Neural cell (in vitro differentiated cells): ENCODE data around the gene FLVCR1. TPM values are rescaled to one million over a fixed set of nuclear protein-coding genes. Genes with fewer than 3 reads are reported as not detected.
"Not testable (repeated sequence)": the region's sequence is repeated elsewhere in the genome, so short reads cannot be mapped to it uniquely, and the experiment has no call there.

Experiments used
- H2AFZ ChIP-seq: fragments of 200-600, 300-800 bp; sonication (generic), shearing (Covaris generic); 2 replicates; pipeline ENCODE4 v1.6.0; 2014; ENCODE audit warnings: low read depth, mild to moderate bottlenecking, antibody characterized with exemption, low read length, moderate library complexity
- H3F3A ChIP-seq: fragments of 200-600 bp; shearing (Covaris generic); 2 replicates; pipeline ENCODE4 v1.6.1; 2016; ENCODE audit warnings: mild to moderate bottlenecking, moderate library complexity, mixed read lengths, antibody characterized with exemption, low read length; ENCODE audit not compliant: insufficient read depth, poor library complexity, severe bottlenecking
- H3K27ac ChIP-seq: fragments of 200-600, 300-800 bp; sonication (generic), shearing (Covaris generic); 2 replicates; pipeline ENCODE4 v1.5.1; 2014; ENCODE audit warnings: mild to moderate bottlenecking, low read length, moderate library complexity
- H3K27me3 ChIP-seq: fragments of 300-800, 200-600 bp; sonication (generic), shearing (Covaris generic); 2 replicates; pipeline ENCODE4 v1.6.0; 2014; ENCODE audit warnings: mild to moderate bottlenecking, low read depth, low read length, moderate library complexity; ENCODE audit not compliant: insufficient read depth
- H3K36me3 ChIP-seq: fragments of 300-800, 200-600 bp; sonication (generic), shearing (Covaris generic); 2 replicates; pipeline ENCODE4 v1.5.1; 2014; ENCODE audit warnings: mild to moderate bottlenecking, antibody characterized with exemption, low read length, moderate library complexity; ENCODE audit not compliant: insufficient read depth
- H3K4me2 ChIP-seq: fragments of 300-800, 200-600 bp; sonication (generic), shearing (Covaris generic); 2 replicates; pipeline ENCODE4 v1.6.0; 2014; ENCODE audit warnings: mild to moderate bottlenecking, low read length
- H3K4me3 ChIP-seq: fragments of 300-800, 200-600 bp; sonication (generic), shearing (Covaris generic); 2 replicates; pipeline ENCODE4 v1.5.1; 2014; ENCODE audit warnings: mild to moderate bottlenecking, low read length, moderate library complexity
- H3K79me2 ChIP-seq: fragments of 200-600 bp; shearing (Covaris generic); replicated peaks from 2 replicates; pipeline ENCODE4 v1.6.0; 2014; ENCODE audit warnings: mild to moderate bottlenecking, low read length, moderate library complexity; ENCODE audit not compliant: insufficient read depth
- H3K9ac ChIP-seq: fragments of 300-800, 200-600 bp; sonication (generic), shearing (Covaris generic); 2 replicates; pipeline ENCODE4 v1.6.1; 2016; ENCODE audit warnings: mild to moderate bottlenecking, low read length, mixed read lengths
- H3K9me2 ChIP-seq: fragments of 200-600 bp; shearing (Covaris generic); 2 replicates; pipeline ENCODE4 v1.6.1; 2016; ENCODE audit warnings: mild to moderate bottlenecking, low read length, mixed read lengths; ENCODE audit not compliant: insufficient read depth
- H3K9me3 ChIP-seq: fragments of 200-600, 300-800 bp; sonication (generic), shearing (Covaris generic); 2 replicates; pipeline ENCODE4 v1.6.1; 2016; ENCODE audit warnings: mild to moderate bottlenecking, mixed run types, low read length, moderate library complexity, mixed read lengths
- H4K20me1 ChIP-seq: fragments of 200-600 bp; shearing (Covaris generic); 2 replicates; pipeline ENCODE4 v1.6.1; 2016; ENCODE audit warnings: mild to moderate bottlenecking, mixed run types; ENCODE audit not compliant: insufficient read depth
- CTCF ChIP-seq: fragments of 450-650 bp; IDR thresholded peaks from 2 replicates; pipeline ENCODE4 v1.5.1; 2014; ENCODE audit warnings: antibody characterized with exemption, mild to moderate bottlenecking, moderate library complexity; ENCODE audit not compliant: poor library complexity, severe bottlenecking
- EP300 ChIP-seq: fragments of 450-650 bp; conservative IDR thresholded peaks from 2 replicates; pipeline ENCODE4 v1.6.1; 2014; ENCODE audit warnings: antibody characterized with exemption, mild to moderate bottlenecking, moderate library complexity; ENCODE audit not compliant: poor library complexity, severe bottlenecking
- EZH2 ChIP-seq: fragments of 200-600, 300-800 bp; shearing (Covaris generic), sonication (generic); IDR thresholded peaks from 2 replicates; pipeline ENCODE4 v1.6.1; 2014; ENCODE audit warnings: antibody characterized with exemption, low read length, borderline replicate concordance, mild to moderate bottlenecking; ENCODE audit not compliant: insufficient read depth, poor library complexity, severe bottlenecking
- MXI1 ChIP-seq: fragments of 450-650 bp; conservative IDR thresholded peaks from 2 replicates; pipeline ENCODE4 v1.6.1; 2014; ENCODE audit warnings: antibody characterized with exemption, mild to moderate bottlenecking; ENCODE audit not compliant: poor library complexity, severe bottlenecking
- POLR2AphosphoS5 ChIP-seq: IDR thresholded peaks from 2 replicates; pipeline ENCODE4 v1.6.1; 2012
- RAD21 ChIP-seq: fragments of 450-650 bp; conservative IDR thresholded peaks from 2 replicates; pipeline ENCODE4 v1.6.1; 2014; ENCODE audit warnings: antibody characterized with exemption, mild to moderate bottlenecking, moderate library complexity
- REST ChIP-seq: IDR thresholded peaks from 2 replicates; pipeline ENCODE4 v1.6.1; 2012; ENCODE audit warnings: borderline replicate concordance
- SMC3 ChIP-seq: fragments of 450-650 bp; conservative IDR thresholded peaks from 2 replicates; pipeline ENCODE4 v1.6.1; 2014; ENCODE audit warnings: antibody characterized with exemption, mild to moderate bottlenecking, moderate library complexity; ENCODE audit not compliant: poor library complexity
- TAF1 ChIP-seq: IDR thresholded peaks from 2 replicates; pipeline ENCODE4 v1.6.1; 2012; ENCODE audit warnings: low read depth
- polyA plus RNA-seq: library from polyadenylated mRNA; depleted of rRNA; stranded (reverse); fragments of >200 nt; gene quantifications from 2 replicates; pipeline ENCODE4 v1.2.3, GENCODE V29; 2014

FLVCR1 gene
- polyA plus RNA-seq, 1 donor from 2014 or later, result 37.8 TPM

GRCh38 chr1:212860713-212861581 is 2.9 kb downstream of the FLVCR1 start:
- TF ChIP-seq REST, result no peak
- no peak for TF ChIP-seq EZH2
- TF ChIP-seq POLR2AphosphoS5, result no peak
- TF ChIP-seq SMC3, result no peak
- no peak for TF ChIP-seq TAF1
- no peak for TF ChIP-seq RAD21
- TF ChIP-seq MXI1, result no peak
- TF ChIP-seq EP300, result no peak
- TF ChIP-seq CTCF, result no peak
- Histone ChIP-seq H2AFZ (no peak overlapping the region), H3K36me3 (peaks cover 4% of the 10 kb centered on the region), H3K4me2 (peak overlapping the region; percentile 99), H3K27ac (no peak overlapping the region), H3K4me3 (peak overlapping the region; percentile 97), H4K20me1 (no peaks in the 10 kb centered on the region), H3K27me3 (no peaks in the 10 kb centered on the region), H3K9me2 (no peaks in the 10 kb centered on the region), H3F3A (no peaks in the 10 kb centered on the region), H3K9me3 (no peaks in the 10 kb centered on the region), H3K79me2 (peaks cover 42% of the 10 kb centered on the region), H3K9ac (no peak overlapping the region)

GRCh38 chr1:212862111-212862690 is 4.1 kb downstream of the FLVCR1 start:
- Histone ChIP-seq H3F3A (no peaks in the 10 kb centered on the region), H3K36me3 (peaks cover 4% of the 10 kb centered on the region), H3K4me3 (peak overlapping the region; percentile 19), H3K4me2 (no peak overlapping the region), H3K9ac (no peak overlapping the region), H3K27me3 (no peaks in the 10 kb centered on the region), H3K27ac (no peak overlapping the region), H3K9me3 (no peaks in the 10 kb centered on the region), H2AFZ (no peak overlapping the region), H4K20me1 (no peaks in the 10 kb centered on the region), H3K9me2 (no peaks in the 10 kb centered on the region), H3K79me2 (peaks cover 42% of the 10 kb centered on the region)
- TF ChIP-seq MXI1, result no peak
- TF ChIP-seq EZH2, result no peak

GRCh38 chr1:212863345-212863744 is 5.3 kb downstream of the FLVCR1 start:
- not testable (repeated sequence) for H2AFZ ChIP-seq, H3K27ac ChIP-seq, H3F3A ChIP-seq, H3K9me3 ChIP-seq, H3K27me3 ChIP-seq, H3K36me3 ChIP-seq, H3K9ac ChIP-seq, H3K9me2 ChIP-seq, H4K20me1 ChIP-seq, H3K4me2 ChIP-seq
- Histone ChIP-seq H3K79me2 (peaks cover 42% of the 10 kb centered on the region), H3K4me3 (peak overlapping the region; percentile 19)
